NCI-H1694 treated with DMSO at 0.1 percent for 48 hours (cell line): ENCODE data around the gene EZH2.

ENCODE experiments used
- DNase-seq: peaks from one replicate; lab custom pipeline; 2025; lab: John Stamatoyannopoulos, UW

EZH2 gene

GRCh38 chr7:148804343-148805235, 79.5 kb downstream of the EZH2 start:
- DNase-seq = no peak

GRCh38 chr7:148803094-148803493, 81.0 kb downstream of the EZH2 start:
- no peak for DNase-seq

GRCh38 chr7:148802101-148802493, 82.0 kb downstream of the EZH2 start:
- no peak for DNase-seq

DNA sequence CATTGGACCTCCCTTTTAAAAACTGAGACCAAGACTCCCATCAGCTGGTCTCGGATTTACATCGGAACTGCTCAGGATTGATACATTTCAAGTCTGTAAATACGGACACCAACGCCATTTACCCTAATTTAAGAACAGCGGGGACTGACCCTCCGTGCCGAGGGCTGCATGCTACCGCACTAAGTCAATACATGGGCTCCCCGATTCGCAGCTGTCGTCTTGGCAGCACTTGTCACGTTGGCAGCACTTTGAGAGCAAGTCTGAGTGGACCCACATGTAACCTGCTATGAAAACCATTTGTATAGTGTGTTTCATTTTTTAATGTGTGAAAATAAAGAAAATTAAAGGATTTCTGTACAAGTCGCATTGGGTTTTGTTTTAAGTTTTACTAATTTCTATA, 83.4 kb downstream of the EZH2 start:
- no peak for DNase-seq

GRCh38 chr7:148799893-148800555, 84.1 kb downstream of the EZH2 start:
- DNase-seq = no peak

DNA sequence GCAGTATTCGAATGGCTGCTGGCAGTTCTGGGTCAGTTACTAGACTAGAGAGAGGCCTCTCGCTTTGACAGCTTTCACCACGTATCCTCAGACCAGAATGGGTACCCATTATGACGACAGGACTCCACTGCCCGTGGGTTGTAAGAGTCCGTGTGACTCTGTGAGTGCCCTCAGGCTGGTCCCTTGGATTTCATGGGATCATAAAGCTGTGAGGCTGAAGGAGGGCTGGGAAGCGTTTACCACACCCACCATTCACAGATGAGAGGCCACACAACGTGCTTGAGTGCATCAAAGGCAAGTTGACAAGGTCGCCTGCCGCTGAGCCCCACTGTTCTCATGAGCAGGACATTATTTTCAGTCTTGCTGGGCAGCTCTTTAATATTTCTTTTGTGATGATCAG, 87.2 kb downstream of the EZH2 start:
- DNase-seq = no peak

GRCh38 chr7:148794476-148794875, 89.6 kb downstream of the EZH2 start:
- DNase-seq = no peak

GRCh38 chr7:148793590-148793989, 90.5 kb downstream of the EZH2 start:
- no peak for DNase-seq

DNA sequence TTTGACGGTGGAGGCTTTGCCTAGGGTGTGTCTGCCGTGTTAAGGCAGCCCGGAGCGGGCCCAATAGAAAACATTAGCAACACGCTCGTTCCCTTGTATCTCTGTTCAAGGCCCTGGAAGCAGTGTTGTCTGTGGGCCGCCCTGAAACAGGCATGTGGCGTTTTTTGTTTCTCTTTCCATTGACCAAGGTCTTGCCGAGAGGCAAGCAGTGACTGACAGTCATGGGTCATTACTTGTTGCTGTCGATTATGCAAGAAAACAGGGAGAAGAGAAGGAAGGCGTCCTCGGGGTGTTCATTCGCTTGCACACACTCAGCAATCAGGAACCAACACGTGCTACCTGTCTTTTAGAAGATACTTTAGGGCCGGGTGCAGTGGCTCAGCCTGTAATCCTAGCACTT, 92.5 kb downstream of the EZH2 start:
- no peak for DNase-seq

DNA sequence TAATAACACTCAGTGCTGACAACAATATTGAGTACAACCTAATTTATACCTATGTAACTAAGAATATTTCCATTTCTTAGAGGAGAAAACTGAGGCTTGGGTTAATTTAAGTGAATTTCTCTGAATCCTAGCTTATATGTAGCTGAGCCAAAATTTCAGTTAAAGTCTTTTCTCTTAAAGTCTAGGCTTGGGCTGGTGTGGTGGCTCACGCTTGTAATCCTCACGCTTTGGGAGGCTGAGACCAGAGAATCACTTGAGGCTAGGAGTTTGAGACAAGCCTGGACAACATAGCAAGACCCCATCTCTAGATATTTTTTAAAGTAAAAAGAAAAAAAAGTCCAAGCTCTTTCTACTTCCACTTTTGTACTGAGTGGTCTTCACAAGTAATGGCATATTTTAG, 93.2 kb downstream of the EZH2 start:
- no peak for DNase-seq

GRCh38 chr7:148790131-148790726, 93.9 kb downstream of the EZH2 start:
- DNase-seq = no peak

- no peak for DNase-seq
These were observed 94.9 kb downstream of the EZH2 start for GRCh38 chr7:148789220-148789619.

DNA sequence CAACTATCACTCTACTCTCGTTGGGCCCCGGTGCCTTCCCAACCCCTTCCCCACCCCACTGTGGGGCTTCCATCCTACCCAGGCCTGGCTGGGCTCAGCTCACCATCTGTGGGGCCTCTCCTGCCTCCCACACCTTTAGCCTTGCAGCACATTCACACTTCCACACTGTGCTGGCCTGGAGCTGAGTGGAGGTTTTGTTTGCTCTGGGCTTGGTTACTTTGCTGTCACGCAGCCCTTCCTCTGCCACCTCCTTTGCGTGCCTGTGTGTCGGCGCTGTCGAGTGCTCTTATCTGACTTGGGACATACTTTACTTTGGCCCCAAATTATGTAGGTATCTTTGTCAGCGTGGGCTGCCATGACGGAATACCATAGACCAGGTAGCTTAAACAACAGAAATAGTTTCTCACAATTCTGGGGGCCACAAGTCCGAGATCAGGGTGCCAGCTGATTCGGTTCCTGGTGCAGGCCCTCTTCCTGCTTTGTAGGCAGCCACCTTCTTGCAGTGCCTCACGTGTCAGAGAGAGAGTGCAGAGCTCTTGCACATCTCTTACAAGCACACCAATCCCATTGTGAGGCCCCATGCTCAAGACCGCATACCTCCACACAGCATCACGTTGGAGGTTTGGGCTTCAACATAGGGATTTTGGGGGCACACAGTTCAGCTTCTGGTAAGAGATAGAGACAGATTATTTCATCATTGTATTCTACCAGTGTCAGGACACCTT, 96.4 kb downstream of the EZH2 start:
- no peak for DNase-seq

- DNase-seq = no peak
These were observed 100.1 kb downstream of the EZH2 start for GRCh38 chr7:148783801-148784527.

DNA sequence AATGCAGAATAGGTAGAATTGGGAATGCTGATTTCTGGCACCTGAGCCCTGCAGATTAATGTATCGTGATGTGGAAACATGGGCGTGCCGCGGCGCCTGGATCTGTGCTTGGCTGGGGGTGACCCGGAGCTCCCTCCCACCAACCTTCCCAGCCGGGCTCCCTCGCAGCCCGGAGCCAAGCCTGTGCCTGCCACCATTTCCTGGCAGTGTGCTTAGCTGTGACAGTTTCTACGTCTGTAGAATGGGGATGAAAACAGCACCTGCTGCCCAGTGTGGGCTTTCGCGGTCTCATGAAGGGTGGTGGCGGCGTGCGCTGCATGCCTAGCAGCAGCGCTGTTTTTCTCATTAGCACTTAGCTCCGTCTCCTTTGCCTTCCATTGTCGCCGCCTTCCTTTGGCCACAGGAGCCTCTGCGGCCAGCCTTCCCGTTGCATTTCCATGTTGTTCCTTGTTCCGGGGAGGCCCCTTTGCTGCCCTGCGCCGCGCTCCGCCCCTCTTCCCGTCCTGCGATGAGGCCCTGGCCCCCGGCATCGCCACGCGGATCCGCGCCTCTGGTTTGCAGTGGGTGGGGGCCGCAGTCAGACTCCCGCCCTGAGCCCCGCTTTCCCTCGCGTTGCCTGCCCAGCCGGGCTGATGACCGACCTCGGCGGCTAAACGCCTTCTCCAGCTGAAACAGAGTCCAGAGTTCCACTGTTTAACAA, 101.2 kb downstream of the EZH2 start:
- no peak for DNase-seq

DNA sequence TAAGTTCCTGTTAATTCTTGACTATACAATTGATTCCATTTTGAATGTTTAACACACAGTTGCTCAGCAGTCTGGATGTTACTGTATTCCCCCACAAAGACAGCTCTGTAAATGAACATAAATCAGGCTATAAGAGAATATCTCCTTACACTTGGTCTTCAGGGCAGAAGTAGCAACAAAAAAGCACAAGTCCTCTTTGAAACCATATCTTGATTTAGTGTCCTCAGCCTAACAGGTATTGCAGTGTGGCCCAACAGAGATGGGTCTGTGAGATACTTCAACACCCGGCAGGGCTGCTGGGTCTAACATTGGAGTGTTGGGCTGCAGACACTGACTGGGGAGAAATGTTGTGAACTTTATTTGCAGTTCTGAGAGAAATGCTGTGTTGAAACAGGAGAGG, 109.6 kb downstream of the EZH2 start:
- no peak for DNase-seq

DNA sequence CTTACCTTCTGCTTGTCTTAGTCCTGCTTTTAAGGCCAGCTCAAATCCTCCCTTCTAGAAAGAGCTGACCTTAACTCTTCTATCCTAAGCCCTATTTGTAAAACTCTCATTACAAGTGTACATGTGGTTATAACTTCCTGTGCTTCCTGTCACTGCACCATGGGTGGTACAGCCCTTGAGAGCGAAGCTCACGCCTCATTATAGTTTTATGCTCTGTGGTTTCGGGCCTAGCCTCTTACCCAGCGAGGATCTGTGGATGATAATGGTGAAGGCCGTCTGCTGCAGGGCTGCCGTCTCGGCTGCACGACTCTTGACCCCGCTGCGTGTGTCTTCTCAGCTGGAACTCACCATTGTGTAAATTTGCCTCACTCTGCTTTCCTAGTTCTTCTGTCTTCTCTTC, 110.8 kb downstream of the EZH2 start:
- no peak for DNase-seq

DNA sequence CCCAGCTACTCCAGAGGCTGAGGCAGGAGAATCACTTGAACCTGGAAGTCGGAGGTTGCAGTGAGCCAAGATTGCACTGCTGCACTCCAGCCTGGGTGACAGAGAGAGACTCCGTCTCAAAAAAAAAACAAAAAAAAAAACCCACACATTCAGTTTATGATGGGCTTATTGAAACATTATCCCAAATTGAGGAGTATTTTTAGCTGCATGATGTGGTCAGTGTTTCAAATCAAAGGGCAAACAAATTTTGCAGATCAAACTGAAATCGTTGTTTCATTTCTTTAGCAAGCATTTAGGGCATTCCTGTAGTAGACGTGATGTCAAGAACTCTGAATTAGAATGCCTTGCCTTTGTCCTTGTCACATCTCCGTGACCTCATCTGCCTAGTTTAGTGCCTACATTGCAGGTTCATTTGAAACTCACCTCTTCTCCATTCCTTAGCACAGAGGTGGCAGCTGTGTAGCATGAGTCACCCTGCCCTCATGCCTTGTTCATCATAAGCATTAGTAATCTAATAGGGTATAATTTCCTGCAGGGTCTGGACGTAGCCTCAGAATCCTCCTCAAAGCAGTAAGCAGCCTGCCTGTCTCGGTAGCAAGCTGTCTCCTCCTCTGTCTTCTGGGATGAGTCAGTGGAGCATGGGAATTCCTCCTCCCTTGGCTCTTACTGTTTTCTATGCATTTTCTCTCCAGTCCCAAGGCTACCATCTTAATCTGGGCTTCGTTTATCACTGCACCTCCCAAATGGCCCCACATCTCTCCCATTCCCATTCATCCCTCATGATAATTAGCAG, 111.6 kb downstream of the EZH2 start:
- DNase-seq = no peak

GRCh38 chr7:148770004-148770403, 114.1 kb downstream of the EZH2 start:
- DNase-seq = no peak

DNA sequence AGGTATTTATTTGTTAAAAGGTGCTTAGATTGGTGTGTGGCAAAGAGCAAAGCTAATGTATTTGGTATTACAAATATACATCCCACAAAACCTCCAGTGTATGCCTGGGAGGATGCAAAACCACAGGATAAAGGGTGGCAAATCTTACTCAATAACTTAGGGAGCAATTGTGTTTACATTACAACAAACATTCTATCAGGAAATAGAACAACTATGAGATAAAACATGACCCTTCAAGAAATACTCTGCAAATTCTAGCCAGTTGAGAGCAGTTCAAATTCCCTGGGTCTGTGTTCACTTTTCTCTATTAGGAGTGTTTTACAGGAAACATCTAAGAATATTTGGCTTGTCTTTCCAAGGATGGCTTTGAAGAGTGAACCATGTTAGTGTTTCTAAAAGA, 120.5 kb downstream of the EZH2 start:
- no peak for DNase-seq
